WI38 (cell line): ENCODE measurements around the gene ASXL3.

Source experiments
- H3K4me3 ChIP-seq: 2 replicates; pipeline ENCODE4 v1.5.1; 2011; ENCODE audit warnings: low read depth, mild to moderate bottlenecking, control low read depth, low read length
- CTCF ChIP-seq: IDR thresholded peaks from 2 replicates; pipeline ENCODE4 v1.5.1; 2012; ENCODE audit warnings: low read depth, mild to moderate bottlenecking, control low read depth, low read length

ASXL3 gene

GRCh38 chr18:33711514-33711913, 133.5 kb downstream of the ASXL3 start:
- no peak for TF ChIP-seq CTCF
- H3K4me3 ChIP-seq, result no peak overlapping the region

- H3K4me3 ChIP-seq, result no peak overlapping the region
- TF ChIP-seq CTCF, result no peak
Observed at GRCh38 chr18:33712719-33713118, 134.7 kb downstream of the ASXL3 start.

- TF ChIP-seq CTCF, result no peak
- no peak overlapping the region for H3K4me3 ChIP-seq
Observed at GRCh38 chr18:33716061-33716683, 138.2 kb downstream of the ASXL3 start.

GRCh38 chr18:33717339-33717738, 139.3 kb downstream of the ASXL3 start:
- no peak for TF ChIP-seq CTCF

GRCh38 chr18:33720133-33720532, 142.1 kb downstream of the ASXL3 start:
- no peak overlapping the region for H3K4me3 ChIP-seq
- no peak for TF ChIP-seq CTCF

More at GRCh38 chr18:33717339-33717738, 139.3 kb downstream of the ASXL3 start:
- H3K4me3 ChIP-seq, result no peak overlapping the region

GRCh38 chr18:33729556-33729955, 151.5 kb downstream of the ASXL3 start:
- TF ChIP-seq CTCF, result no peak
- H3K4me3 ChIP-seq, result no peak overlapping the region

- TF ChIP-seq CTCF, result no peak
- H3K4me3 ChIP-seq, result no peak overlapping the region
Observed at GRCh38 chr18:33733376-33733775, 155.4 kb downstream of the ASXL3 start.
